Left lobe of liver (tissue), 2 donors: ENCODE measurements around the gene THSD4. TPM values are rescaled to one million over a fixed set of nuclear protein-coding genes. Genes with fewer than 3 reads are reported as not detected.
"Not testable (repeated sequence)": the region's sequence is repeated elsewhere in the genome, so short reads cannot be mapped to it uniquely, and the experiment has no call there.

Experiments
- ATAC-seq: fragments of 200-7000 bp; cut with Tn5 transposase; one replicate; pipeline ENCODE4 v1.9.1; 2020; ENCODE audit warnings: mild to moderate bottlenecking, moderate library complexity
- DNase-seq: peaks from one replicate; pipeline ENCODE4 v3.0.0-alpha.2; 2020; ENCODE audit warnings: low spot score
- total RNA-seq: library from RNA; stranded (reverse); gene quantifications from one replicate; pipeline ENCODE4 v1.2.1, GENCODE V29; 2021
- donor health status: DM: no; HTN: no; CAD: no; lungs with moderate emphysema.
- donor health status: DM: no; HTN: yes; CAD: no.

The THSD4 gene
- total RNA-seq, 1 donor from 2014 or later: 19.5 TPM

GRCh38 chr15:71252044-71252739, 136.9 kb downstream of the THSD4 start:
- no peak for ATAC-seq
- no peak for DNase-seq

GRCh38 chr15:71252740-71253047, 137.4 kb downstream of the THSD4 start:
- no peak for ATAC-seq
- DNase-seq: no peak

GRCh38 chr15:71254491-71254890, 139.2 kb downstream of the THSD4 start:
- no peak for ATAC-seq
- no peak for DNase-seq

DNA sequence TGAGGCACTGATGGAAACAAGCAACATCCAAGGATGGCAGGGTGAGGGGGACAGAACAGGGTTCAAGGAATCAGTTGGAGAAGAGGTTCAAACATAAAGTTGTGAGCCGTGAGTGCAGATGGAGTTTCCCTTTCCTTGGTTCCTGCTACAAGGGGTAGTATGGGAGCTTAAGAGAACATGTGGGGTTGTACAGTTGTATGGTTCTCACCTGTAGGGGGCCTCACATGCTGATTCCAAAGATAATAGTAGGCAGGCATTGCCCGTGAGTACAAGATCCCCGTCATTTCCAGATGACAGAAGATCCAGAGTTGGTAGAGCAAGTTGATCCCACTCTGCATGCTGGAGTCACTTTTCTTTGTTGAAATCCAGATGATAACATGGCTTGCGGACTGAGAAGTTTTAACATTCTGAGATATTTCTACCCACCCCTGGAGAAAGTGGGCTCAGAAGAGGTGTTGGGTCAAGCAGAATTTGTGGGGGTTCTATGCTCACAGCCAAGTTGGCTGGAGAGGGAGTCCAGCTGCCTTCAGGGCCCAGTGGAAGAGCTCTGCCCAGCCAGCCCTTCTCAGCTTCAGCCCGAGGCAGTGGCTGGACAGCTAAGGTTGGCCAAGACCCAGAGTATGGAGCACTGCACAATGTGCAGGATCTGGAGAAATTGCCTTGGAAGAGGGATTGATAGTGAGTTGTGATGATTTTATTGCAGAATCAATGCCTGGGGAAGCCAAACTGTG, 141.8 kb downstream of the THSD4 start:
- DNase-seq: no peak
- ATAC-seq: no peak

GRCh38 chr15:71259866-71260265, 144.6 kb downstream of the THSD4 start:
- DNase-seq (no peak), ATAC-seq (no peak)

- DNase-seq (no peak), ATAC-seq (no peak)
These were observed 146.1 kb downstream of the THSD4 start for GRCh38 chr15:71261418-71261817.

DNA sequence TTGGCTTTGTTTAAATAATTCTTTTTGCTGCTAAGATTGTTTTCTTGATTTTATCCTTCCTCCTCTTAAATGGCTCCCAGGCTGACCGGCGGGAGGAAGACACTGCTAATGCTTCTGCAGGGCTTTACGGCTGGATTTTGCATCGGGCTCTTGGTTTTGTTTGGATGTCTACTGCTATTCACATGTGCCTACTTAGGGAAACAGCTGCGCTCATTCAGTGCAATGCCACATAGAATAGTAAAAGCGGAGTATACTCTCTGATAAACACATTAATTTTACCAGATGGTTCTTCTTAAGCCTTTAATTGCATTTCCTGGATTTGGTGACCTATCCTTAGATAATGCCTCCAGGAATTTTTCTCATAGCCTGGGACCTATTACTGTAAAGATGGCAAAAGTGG, 146.6 kb downstream of the THSD4 start:
- no peak for DNase-seq
- ATAC-seq: no peak

DNA sequence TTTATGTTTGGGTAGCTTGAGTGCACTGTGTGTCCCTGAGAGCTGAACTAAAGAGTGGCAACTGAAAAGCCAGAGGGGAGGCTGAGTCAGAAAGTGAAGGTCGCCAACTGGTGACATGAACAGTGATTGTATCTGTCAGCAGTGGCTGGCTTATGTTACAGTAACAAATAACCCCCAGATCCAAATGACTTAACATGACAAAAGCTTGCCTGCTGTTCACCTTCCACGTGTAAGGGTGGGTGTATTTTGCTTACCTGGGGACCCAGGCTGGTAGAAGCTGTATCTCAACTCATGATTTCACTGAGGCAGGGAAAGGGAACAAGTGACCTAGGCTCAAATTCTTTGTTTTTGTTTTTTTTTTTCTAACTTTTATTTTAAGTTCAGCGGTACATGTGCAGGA, 147.3 kb downstream of the THSD4 start:
- no peak for ATAC-seq

DNA sequence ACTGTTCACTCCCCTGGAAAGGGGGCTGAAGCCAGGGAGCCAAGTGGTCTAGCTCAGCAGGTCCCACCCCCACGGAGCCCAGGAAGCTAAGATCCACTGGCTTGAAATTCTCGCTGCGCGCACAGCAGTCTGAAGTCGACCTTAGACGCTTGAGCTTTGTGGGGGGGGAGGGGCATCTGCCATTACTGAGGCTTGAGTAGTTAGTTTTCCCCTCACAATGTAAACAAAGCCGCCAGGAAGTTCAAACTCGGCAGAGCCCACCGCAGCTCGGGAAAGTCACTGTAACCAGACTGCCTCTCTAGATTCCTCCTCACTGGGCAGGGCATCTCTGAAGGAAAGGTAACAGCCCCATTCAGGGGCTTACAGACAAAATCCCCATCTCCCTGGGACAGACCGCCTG, 150.3 kb downstream of the THSD4 start:
- ATAC-seq, DNase-seq: not testable (repeated sequence)

More for the DNA sequence above, 147.3 kb downstream of the THSD4 start:
- DNase-seq: no peak

- ATAC-seq: no peak
- no peak for DNase-seq
These were observed 156.1 kb downstream of the THSD4 start for GRCh38 chr15:71271327-71271726.

DNA sequence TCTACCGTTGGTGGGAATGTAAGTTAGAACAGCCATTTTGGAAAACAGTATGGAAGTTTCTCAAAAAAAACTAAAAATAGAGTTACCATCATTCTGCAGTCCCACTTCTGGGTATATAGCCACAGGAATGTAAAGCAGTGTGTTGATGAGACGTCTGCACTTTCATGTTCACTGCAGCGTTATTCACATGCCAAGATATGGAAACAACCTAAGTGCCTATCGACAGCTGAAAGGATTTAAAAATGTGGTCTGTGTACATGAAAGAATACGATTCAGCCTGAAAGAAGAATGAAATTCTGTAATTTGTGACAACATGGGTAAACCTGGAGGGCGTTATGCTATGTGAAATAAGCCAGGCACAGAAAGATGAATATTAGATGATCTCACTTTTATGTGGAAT, 157.7 kb downstream of the THSD4 start:
- no peak for DNase-seq
- no peak for ATAC-seq

DNA sequence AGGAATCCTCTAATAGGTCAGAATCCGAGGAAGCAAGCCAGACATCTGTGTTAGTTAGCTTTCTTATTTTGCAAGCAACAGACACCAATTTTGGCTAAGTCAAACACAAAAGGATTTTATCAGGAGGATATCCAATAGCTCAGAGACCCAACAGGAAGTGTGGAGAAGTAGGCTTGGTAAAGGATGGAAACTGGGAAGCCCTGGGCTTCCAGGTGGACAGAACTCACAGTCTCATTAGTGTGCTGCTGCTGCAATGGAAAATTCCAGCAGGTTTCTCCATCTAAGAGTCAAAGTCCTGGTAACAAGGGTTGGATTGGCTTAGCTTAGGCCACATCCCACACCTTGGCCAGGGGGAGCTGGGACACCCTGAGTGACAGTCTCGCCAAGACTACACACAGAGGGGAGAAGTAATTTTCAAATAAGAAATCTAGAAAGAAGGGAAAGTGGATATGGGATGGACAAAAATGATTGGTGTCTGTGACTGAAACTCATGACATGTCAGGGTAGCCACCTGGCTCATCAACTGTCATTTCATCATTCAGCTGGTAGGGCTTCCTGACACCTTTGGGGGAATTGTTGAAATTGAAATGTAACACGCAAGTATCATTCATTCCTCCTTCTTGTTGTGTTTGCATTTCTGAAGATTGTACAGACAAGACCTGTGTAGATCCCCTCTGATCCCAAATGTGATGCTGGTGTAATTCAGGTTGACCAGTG, 158.6 kb downstream of the THSD4 start:
- DNase-seq (peak; percentile 72), ATAC-seq (peak; percentile 83)

DNA sequence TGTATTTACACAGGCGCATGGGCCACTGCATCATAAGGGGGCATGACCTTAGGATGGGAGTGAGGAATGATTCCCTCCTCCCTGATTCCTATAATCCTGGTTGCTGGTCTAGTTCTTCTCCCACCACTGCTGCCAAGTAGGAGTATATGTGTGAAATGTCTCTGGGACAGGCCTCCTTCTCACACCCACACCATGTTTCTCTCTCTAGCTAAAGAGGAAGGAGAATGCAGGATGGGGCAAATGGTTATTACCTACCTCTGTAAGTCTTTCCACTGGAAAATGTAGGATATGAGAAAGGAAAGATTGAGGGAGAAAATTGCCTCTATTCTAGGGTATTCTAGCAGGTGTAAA, 159.2 kb downstream of the THSD4 start:
- DNase-seq: no peak
- ATAC-seq: no peak

DNA sequence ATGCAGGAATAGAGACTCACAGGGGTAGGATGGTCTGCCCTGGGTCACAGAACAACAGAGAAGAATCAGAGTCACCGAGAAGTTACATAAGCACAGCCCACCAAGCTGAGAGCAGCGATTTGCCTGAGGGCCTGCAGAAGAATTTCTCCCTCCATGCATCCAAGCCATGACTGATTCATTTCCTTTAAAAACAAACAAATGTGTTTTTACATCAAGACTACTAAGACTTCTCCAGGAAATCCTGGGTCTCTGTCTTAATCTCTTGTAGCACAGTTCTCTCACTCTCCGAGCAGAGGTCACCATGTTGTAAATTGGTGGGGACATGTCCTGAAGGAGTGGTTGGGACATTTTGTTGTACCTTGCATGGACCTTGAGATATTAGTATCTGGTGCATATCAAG, 159.8 kb downstream of the THSD4 start:
- DNase-seq (no peak), ATAC-seq (no peak)

- DNase-seq: no peak
- no peak for ATAC-seq
These were observed 160.5 kb downstream of the THSD4 start for GRCh38 chr15:71275566-71276335.

DNA sequence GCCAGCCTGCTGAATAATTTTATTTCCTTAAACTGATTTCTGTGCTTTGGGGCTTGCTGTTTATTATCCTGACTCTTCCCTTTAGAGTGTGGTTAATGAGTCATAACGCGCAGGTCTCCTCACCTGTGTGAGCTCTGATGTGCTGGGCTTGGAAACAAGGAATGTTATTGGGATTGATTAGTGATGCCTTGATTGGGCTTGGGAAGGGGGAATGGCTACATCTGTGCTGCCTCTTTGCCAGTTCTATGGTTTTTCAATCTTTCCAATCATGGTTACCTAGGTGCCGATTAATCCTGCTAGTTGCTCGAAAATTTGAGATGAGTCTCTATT, 161.0 kb downstream of the THSD4 start:
- DNase-seq: no peak
- ATAC-seq: no peak

GRCh38 chr15:71278989-71279756, 163.9 kb downstream of the THSD4 start:
- DNase-seq: peak; percentile 85
- ATAC-seq: peak; percentile 75

- DNase-seq (peak; percentile 94), ATAC-seq (peak; percentile 83)
These were observed 164.5 kb downstream of the THSD4 start for GRCh38 chr15:71279757-71280141.

- ATAC-seq (no peak), DNase-seq (no peak)
These were observed 164.9 kb downstream of the THSD4 start for GRCh38 chr15:71280206-71280605.

DNA sequence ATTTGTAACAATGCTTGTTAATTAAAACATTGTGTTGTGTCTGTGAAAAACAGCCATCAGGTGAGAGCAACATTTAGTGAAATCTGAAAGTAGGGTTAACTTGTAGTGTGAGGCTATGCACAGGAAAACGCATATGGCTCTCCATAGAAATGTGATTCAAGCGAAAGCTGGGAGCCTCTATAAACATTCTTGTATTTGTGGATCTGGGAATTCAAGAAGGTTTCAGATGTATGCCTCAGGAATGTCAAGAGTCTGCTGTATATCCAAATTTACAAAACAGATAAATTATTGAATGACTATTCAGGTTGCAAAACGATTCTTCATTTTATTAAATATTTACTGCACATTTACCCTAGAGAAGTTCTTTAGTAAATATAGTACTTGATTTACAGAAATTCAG, 166.0 kb downstream of the THSD4 start:
- DNase-seq (no peak), ATAC-seq (no peak)

DNA sequence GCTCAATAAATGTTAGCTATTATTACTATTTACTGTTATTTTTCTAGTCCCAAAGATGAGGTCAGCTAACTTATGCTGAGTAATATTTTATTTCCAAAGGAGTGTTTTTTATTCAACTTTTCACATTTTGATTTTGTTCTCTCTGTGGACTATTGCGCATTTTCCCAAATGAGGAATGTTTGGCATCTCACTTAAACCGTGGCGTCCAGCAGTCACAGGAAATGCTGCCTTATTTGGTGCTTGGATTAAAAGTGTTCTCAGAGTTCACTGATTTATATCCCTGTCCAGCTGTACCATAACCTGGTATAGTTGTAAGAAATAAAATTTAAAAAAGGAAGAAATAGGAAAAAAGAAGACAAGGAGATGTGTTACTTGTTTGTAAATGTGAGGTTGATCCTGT, 166.8 kb downstream of the THSD4 start:
- no peak for ATAC-seq
- no peak for DNase-seq
